ENCODE measurements around the gene STPG4. TPM values are rescaled to one million over a fixed set of nuclear protein-coding genes. Genes with fewer than 3 reads are reported as not detected.
"Not testable (repeated sequence)": the region's sequence is repeated elsewhere in the genome, so short reads cannot be mapped to it uniquely, and the experiment has no call there.

Gene STPG4
- total and polyA plus RNA-seq, 4 donors, result 0.06 to 1.0 (median 0.20) TPM

DNA sequence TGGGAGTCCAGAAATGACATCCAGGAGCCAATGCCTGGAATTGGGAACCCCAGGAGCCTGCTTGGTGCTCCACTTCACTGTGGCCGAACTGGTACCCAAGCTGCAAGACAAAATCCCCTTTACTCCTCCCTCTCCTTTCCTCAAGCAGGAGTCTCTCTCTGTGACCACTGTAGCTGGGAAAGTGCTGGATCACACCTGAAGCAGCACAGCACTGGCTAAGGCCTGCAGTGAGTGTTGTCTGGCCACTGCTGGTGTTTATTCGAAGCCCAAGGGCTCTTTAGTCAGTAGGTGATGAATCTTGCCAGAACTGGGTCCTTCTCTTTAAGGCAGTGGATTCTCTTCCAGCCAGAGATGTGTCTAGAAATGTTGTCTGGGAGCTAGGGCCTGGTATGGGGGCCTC, 26.4 kb downstream of the STPG4 start:
- Histone ChIP-seq H3K27ac (ENCODE audit: low read depth in 1 of 2, low read length in 1 of 2) (no peak overlapping the region), H3K4me1 (ENCODE audit: control insufficient read depth in 5 of 5, insufficient read depth in 5 of 5, low read length in 5 of 5) (no peaks in the 10 kb centered on the region), H3K36me3 (ENCODE audit: control insufficient read depth in 4 of 4, insufficient read depth in 4 of 4, low read length in 4 of 4) (no peaks in the 10 kb centered on the region), H3K27me3 (ENCODE audit: control insufficient read depth in 3 of 3, insufficient read depth in 3 of 3, low read length in 2 of 3) (no peaks in the 10 kb centered on the region), H3K9ac (ENCODE audit: insufficient read depth in 1 of 2, low read length in 2 of 2) (no peak overlapping the region), H3K9me3 (ENCODE audit: control insufficient read depth in 4 of 4, insufficient read depth in 3 of 4, low read length in 3 of 4) (no peaks in the 10 kb centered on the region), H3K4me3 (no peak overlapping the region)
- WGBS, 2 donors, result 88 to 90% methylated on average over 2 of the region's 2 CpGs
- no peak for DNase-seq
- TF ChIP-seq, protein P1, sequence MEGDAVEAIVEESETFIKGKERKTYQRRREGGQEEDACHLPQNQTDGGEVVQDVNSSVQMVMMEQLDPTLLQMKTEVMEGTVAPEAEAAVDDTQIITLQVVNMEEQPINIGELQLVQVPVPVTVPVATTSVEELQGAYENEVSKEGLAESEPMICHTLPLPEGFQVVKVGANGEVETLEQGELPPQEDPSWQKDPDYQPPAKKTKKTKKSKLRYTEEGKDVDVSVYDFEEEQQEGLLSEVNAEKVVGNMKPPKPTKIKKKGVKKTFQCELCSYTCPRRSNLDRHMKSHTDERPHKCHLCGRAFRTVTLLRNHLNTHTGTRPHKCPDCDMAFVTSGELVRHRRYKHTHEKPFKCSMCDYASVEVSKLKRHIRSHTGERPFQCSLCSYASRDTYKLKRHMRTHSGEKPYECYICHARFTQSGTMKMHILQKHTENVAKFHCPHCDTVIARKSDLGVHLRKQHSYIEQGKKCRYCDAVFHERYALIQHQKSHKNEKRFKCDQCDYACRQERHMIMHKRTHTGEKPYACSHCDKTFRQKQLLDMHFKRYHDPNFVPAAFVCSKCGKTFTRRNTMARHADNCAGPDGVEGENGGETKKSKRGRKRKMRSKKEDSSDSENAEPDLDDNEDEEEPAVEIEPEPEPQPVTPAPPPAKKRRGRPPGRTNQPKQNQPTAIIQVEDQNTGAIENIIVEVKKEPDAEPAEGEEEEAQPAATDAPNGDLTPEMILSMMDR (IDR thresholded peaks at IDR 0.05; ENCODE audit: control extremely low read depth, extremely low read depth), result no peak
- no peak for ATAC-seq (ENCODE audit: insufficient read depth, low FRiP score)

DNA sequence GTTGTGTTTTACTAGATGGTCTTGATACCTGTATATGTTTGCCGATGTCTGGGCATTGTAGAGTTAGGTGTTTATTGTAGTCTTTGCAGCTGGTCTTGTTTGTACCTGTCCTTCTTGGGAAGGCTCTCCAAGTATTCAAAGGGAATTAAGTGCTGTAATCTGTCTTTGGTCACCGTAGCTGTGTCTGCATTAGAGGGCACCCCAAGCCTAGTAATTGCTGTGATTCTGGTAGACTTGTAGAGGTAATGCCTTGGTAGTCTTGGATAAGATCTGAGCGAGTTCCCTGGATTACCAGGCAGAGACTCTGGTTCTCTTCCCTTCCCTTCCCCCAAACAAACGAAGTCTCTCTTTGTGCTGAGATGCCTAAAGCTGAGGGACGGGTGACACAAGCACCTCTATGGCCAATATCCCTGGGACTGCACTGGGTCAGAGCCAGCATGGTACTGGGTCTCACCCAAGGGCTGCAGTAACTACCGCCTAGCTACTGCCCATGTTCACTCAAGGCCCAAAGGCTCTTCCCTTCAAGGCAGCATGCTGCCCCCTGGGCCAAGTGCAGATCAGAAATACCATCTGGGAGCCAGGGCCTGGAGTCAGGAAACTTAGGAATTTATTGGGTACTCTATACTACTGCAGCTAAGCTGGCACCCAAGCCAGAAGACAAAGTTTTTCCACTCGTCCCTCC, 27.1 kb downstream of the STPG4 start:
- no peaks in the 10 kb centered on the region for H3K4me1 ChIP-seq (ENCODE audit: control insufficient read depth in 5 of 5, insufficient read depth in 5 of 5, low read length in 5 of 5)
- no peak overlapping the region for H3K27ac ChIP-seq (ENCODE audit: low read depth in 1 of 2, low read length in 1 of 2)
- H3K9ac ChIP-seq (ENCODE audit: insufficient read depth in 1 of 2, low read length in 2 of 2), result no peak overlapping the region
- H3K9me3 ChIP-seq (ENCODE audit: control insufficient read depth in 4 of 4, insufficient read depth in 3 of 4, low read length in 3 of 4), result no peaks in the 10 kb centered on the region
- TF ChIP-seq, protein P1 (IDR thresholded peaks at IDR 0.05; ENCODE audit: control extremely low read depth, extremely low read depth), result no peak
- ATAC-seq (ENCODE audit: insufficient read depth, low FRiP score) (no peak), DNase-seq (no peak)
- 77 to 85% methylated on average over 7 of the region's 7 CpGs for WGBS, 2 donors
- H3K36me3 ChIP-seq (ENCODE audit: control insufficient read depth in 4 of 4, insufficient read depth in 4 of 4, low read length in 4 of 4), result no peaks in the 10 kb centered on the region
- no peaks in the 10 kb centered on the region for H3K27me3 ChIP-seq (ENCODE audit: control insufficient read depth in 3 of 3, insufficient read depth in 3 of 3, low read length in 2 of 3)
- no peak overlapping the region for H3K4me3 ChIP-seq

DNA sequence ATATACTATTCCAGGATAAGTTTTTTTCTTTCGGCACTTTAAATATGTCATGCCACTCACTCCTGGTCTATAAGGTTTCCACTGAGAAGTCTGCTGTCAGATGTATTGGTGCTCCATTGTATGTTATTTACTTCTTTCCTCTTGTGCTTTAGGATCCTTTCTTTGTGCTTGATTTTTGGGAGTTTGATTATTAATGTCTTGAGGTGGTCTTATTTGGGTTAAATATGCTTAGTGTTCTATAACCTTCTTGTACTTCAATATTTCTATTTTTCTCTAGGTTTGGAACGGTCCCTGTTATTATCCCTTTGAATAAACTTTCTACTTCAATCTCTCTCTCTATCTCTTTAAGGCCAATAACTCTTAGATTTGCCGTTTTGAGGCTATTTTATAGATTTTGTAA, 28.3 kb downstream of the STPG4 start:
- TF ChIP-seq, protein P1 (IDR thresholded peaks at IDR 0.05; ENCODE audit: control extremely low read depth, extremely low read depth), result no peak
- Histone ChIP-seq H3K9ac (ENCODE audit: insufficient read depth in 1 of 2, low read length in 2 of 2) (no peak overlapping the region), H3K27me3 (ENCODE audit: control insufficient read depth in 3 of 3, insufficient read depth in 3 of 3, low read length in 2 of 3) (no peaks in the 10 kb centered on the region), H3K4me1 (ENCODE audit: control insufficient read depth in 5 of 5, insufficient read depth in 5 of 5, low read length in 5 of 5) (no peaks in the 10 kb centered on the region), H3K36me3 (ENCODE audit: control insufficient read depth in 4 of 4, insufficient read depth in 4 of 4, low read length in 4 of 4) (no peaks in the 10 kb centered on the region), H3K27ac (ENCODE audit: low read depth in 1 of 2, low read length in 1 of 2) (no peak overlapping the region), H3K9me3 (ENCODE audit: control insufficient read depth in 4 of 4, insufficient read depth in 3 of 4, low read length in 3 of 4) (no peaks in the 10 kb centered on the region), H3K4me3 (no peak overlapping the region)
- ATAC-seq (ENCODE audit: insufficient read depth, low FRiP score) (no peak), DNase-seq (no peak)
- WGBS, 2 donors, result 93 to 97% methylated on average over 3 of the region's 3 CpGs

DNA sequence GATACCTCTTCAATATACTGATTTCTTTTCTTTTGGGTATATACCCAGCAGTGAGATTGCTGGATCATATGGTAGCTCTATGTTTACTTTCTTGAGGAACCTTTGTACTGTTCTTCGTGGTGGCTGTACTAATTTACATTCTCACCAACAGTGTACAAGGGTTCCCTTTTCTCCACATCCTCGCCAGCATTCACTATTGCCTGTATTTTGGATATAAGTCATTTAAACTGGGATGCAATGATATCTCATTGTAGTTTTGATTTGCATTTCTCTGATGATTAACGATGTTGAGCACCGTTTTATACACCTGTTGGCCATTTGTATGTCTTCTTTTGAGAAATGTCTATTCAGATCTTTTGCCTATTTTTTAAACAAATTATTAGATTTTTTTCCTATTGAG, 30.4 kb downstream of the STPG4 start:
- DNase-seq; H3K27me3 ChIP-seq (ENCODE audit: control insufficient read depth in 3 of 3, insufficient read depth in 3 of 3, low read length in 2 of 3); H3K9me3 ChIP-seq (ENCODE audit: control insufficient read depth in 4 of 4, insufficient read depth in 3 of 4, low read length in 3 of 4); H3K4me1 ChIP-seq (ENCODE audit: control insufficient read depth in 5 of 5, insufficient read depth in 5 of 5, low read length in 5 of 5); H3K9ac ChIP-seq (ENCODE audit: insufficient read depth in 1 of 2, low read length in 2 of 2); H3K36me3 ChIP-seq (ENCODE audit: control insufficient read depth in 4 of 4, insufficient read depth in 4 of 4, low read length in 4 of 4); H3K4me3 ChIP-seq; H3K27ac ChIP-seq (ENCODE audit: low read depth in 1 of 2, low read length in 1 of 2); ATAC-seq (ENCODE audit: insufficient read depth, low FRiP score): not testable (repeated sequence)
- WGBS, 2 donors, result 87% methylated on average over 4 of the region's 4 CpGs

DNA sequence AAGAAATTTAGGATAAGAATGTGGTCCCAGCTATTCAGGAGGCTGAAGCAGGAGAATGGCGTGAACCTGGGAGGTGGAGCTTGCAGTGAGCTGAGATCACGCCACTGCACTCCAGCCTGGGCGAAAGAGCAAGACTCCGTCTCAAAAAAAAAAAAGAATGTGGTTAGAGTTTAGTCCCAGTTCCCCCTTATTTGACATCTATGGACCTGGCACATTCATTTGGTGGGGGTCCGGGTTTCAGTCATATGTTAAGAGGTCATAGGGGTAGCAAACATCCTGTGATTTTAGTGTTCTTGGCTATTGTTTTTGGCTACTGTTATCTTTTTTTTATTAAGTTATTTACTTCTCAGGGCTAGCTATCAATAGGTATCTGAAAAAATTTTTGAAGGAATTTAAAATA, 34.7 kb downstream of the STPG4 start:
- ATAC-seq (ENCODE audit: insufficient read depth, low FRiP score); H3K27ac ChIP-seq (ENCODE audit: low read depth in 1 of 2, low read length in 1 of 2); DNase-seq: not testable (repeated sequence)

More for the DNA sequence above, 34.7 kb downstream of the STPG4 start:
- WGBS, 2 donors, result 88 to 92% methylated on average over 5 of the region's 5 CpGs
- not testable (repeated sequence) for H3K27me3 ChIP-seq (ENCODE audit: control insufficient read depth in 3 of 3, insufficient read depth in 3 of 3, low read length in 2 of 3); H3K4me1 ChIP-seq (ENCODE audit: control insufficient read depth in 5 of 5, insufficient read depth in 5 of 5, low read length in 5 of 5); H3K4me3 ChIP-seq; H3K36me3 ChIP-seq (ENCODE audit: control insufficient read depth in 4 of 4, insufficient read depth in 4 of 4, low read length in 4 of 4); H3K9me3 ChIP-seq (ENCODE audit: control insufficient read depth in 4 of 4, insufficient read depth in 3 of 4, low read length in 3 of 4); H3K9ac ChIP-seq (ENCODE audit: insufficient read depth in 1 of 2, low read length in 2 of 2)

Data from lung (tissue), 12 donors.